Ovary (tissue), 9 donors: ENCODE data around the gene GPR37. TPM values are rescaled to one million over a fixed set of nuclear protein-coding genes. Genes with fewer than 3 reads are reported as not detected.

Experiments
- DNase-seq, 5 donors: peaks; one replicate each; pipeline ENCODE4 v3.0.0-alpha.2; 2019 to 2020
- H3K27ac ChIP-seq, 2 donors: fragments of 200-600 bp; one replicate each; pipeline versions ENCODE4 v1.5.1 to v1.8.0; 2019 to 2022
- H3K27me3 ChIP-seq: fragments of 200-600 bp; one replicate; pipeline ENCODE4 v1.8.0; 2022
- H3K36me3 ChIP-seq: fragments of 200-600 bp; sonication (generic); one replicate; pipeline ENCODE4 v1.5.1; 2019
- H3K4me1 ChIP-seq: one replicate; pipeline ENCODE4 v1.8.1; 2013; ENCODE audit warnings: mild to moderate bottlenecking, moderate library complexity; ENCODE audit not compliant: insufficient read depth
- H3K4me3 ChIP-seq: fragments of 200-600 bp; sonication (generic); one replicate; pipeline ENCODE4 v1.5.1; 2017
- H3K9me3 ChIP-seq, 2 donors: fragments of 200-600 bp in 1 of 2; sonication (generic) in 1 of 2; one replicate each; pipeline versions ENCODE4 v1.5.1 to v1.8.1; 2013 to 2019; ENCODE audit warnings: mild to moderate bottlenecking in 1 of 2, moderate library complexity in 1 of 2
- CTCF ChIP-seq, 3 donors: fragments of 450-650 bp in 2 of 3; fragments of 200-600 bp in 1 of 3; IDR thresholded peaks; one replicate each; pipeline versions ENCODE4 v1.5.1 to v1.8.0; 2016 to 2022; ENCODE audit warnings: antibody characterized with exemption in 3 of 3, mild to moderate bottlenecking in 1 of 3
- EP300 ChIP-seq: sonication (generic); formaldehyde crosslinking; IDR thresholded peaks from one replicate; pipeline ENCODE4 v1.6.1; 2017; ENCODE audit warnings: antibody characterized with exemption
- POLR2A ChIP-seq: fragments of 450-650 bp; IDR thresholded peaks from one replicate; pipeline ENCODE4 v1.6.1; 2017; ENCODE audit warnings: antibody characterized with exemption, mild to moderate bottlenecking, moderate library complexity
- WGBS, 3 donors: extraction: QIAGEN DNeasy Blood & Tissue Kit in 1 of 3; methylation state at CpG; one replicate each; pipeline versions ENCODE4 v1.1.5 to v1.1.7; 2013 to 2017; 5-methylcytosine and 5-hydroxymethylcytosine counted together
- intact Hi-C, 4 donors: fragments of 100-400 bp; cut with DNase I; formaldehyde crosslinking; loops; one replicate each; pipeline versions ENCODE4 v1.11.0 to v1.15.1; 2022 to 2023
- polyA plus RNA-seq, 2 donors: library from polyadenylated mRNA; stranded (reverse); fragments of 200-250 nt in 1 of 2; fragments of 350-450 nt in 1 of 2; fragmentation: Illumina TruSeq in 1 of 2; extraction: RNeasy Lipid Tissue Mini Kit (QIAGEN cat#74804) in 1 of 2; gene quantifications; one replicate each; pipeline ENCODE4 v1.2.3, GENCODE V29; 2013 to 2014
- total RNA-seq, 7 donors: library from RNA; depleted of rRNA in 2 of 7; stranded (reverse); fragments of >200 nt in 2 of 7; fragmentation: NEBNext Ultra II Directional in 3 of 7; extraction: Animal tissue kit (Norgen Biotek cat#: 25700) in 3 of 7; gene quantifications; one replicate each; pipeline versions ENCODE4 v1.1.0 to v1.2.4, GENCODE V29; 2016 to 2023
- donor health status: DM: no; HTN: no; CAD: no; lungs with moderate emphysema.
- donor health status: DM: no; HTN: no; CAD: no.
- donor health status: Bipolar disorder and iron deficiency.
- donor health status: DM: yes; HTN: yes; CAD: no.
- donor health status: DM: no; HTN: no; CAD: no.
- donor health status: DM: yes; HTN: yes; CAD: no.

Gene GPR37
- total and polyA plus RNA-seq, 9 donors: 0.08 to 2.1 (median 0.22) TPM; not detected in 1

GRCh38 chr7:124758327-124758726 is 7.3 kb downstream of the GPR37 start:
- intact Hi-C loops: no loop called here
- WGBS, 3 donors: 77 to 78% (median 77%) methylated on average over 2 of the region's 2 CpGs
- Histone ChIP-seq H3K4me3 (no peak overlapping the region), H3K9me3 (no peaks in the 10 kb centered on the region), H3K27ac (no peak overlapping the region), H3K27me3 (no peaks in the 10 kb centered on the region), H3K36me3 (no peaks in the 10 kb centered on the region), H3K4me1 (no peaks in the 10 kb centered on the region)
- no peak for DNase-seq
- TF ChIP-seq POLR2A (no peak), EP300 (no peak), CTCF (IDR thresholded peaks at IDR 0.05) (no peak)

GRCh38 chr7:124754576-124755268 is 10.9 kb downstream of the GPR37 start:
- no peak for DNase-seq
- no peaks in the 10 kb centered on the region for H3K9me3 ChIP-seq
- 35 to 78% (median 56%) methylated on average over 1 of the region's 1 CpG for WGBS, 3 donors
- no peaks in the 10 kb centered on the region for H3K27me3 ChIP-seq
- intact Hi-C loops: no loop called here
- H3K36me3 ChIP-seq: no peaks in the 10 kb centered on the region
- no peak for TF ChIP-seq EP300
- no peak for TF ChIP-seq POLR2A
- no peak for TF ChIP-seq CTCF (IDR thresholded peaks at IDR 0.05)
- H3K4me1 ChIP-seq: no peaks in the 10 kb centered on the region
- no peak overlapping the region for H3K4me3 ChIP-seq
- no peak overlapping the region for H3K27ac ChIP-seq

- intact Hi-C loops: no loop called here
- Histone ChIP-seq H3K9me3 (no peaks in the 10 kb centered on the region), H3K27me3 (no peaks in the 10 kb centered on the region), H3K27ac (no peak overlapping the region), H3K36me3 (no peaks in the 10 kb centered on the region), H3K4me3 (no peak overlapping the region), H3K4me1 (no peaks in the 10 kb centered on the region)
- TF ChIP-seq CTCF (IDR thresholded peaks at IDR 0.05) (no peak), EP300 (no peak), POLR2A (no peak)
- 11 to 62% (median 54%) methylated on average over 1 of the region's 1 CpG for WGBS, 3 donors
- no peak for DNase-seq
Observed at GRCh38 chr7:124752310-124752709, 13.3 kb downstream of the GPR37 start.

- Histone ChIP-seq H3K36me3 (no peaks in the 10 kb centered on the region), H3K4me1 (no peaks in the 10 kb centered on the region), H3K9me3 (no peaks in the 10 kb centered on the region), H3K27me3 (no peaks in the 10 kb centered on the region), H3K4me3 (no peak overlapping the region), H3K27ac (no peak overlapping the region)
- WGBS, 3 donors: 47 to 58% (median 54%) methylated on average over 2 of the region's 2 CpGs
- no peak for DNase-seq
- intact Hi-C loops: no loop called here
- TF ChIP-seq POLR2A (no peak), EP300 (no peak), CTCF (IDR thresholded peaks at IDR 0.05) (no peak)
Observed at GRCh38 chr7:124751027-124751426, 14.6 kb downstream of the GPR37 start.
